Peyer's patch (tissue), 4 donors: Measurements from ENCODE around the gene ELOVL6.

Experiments
- POLR2A ChIP-seq, 2 donors: fragments of 450-650 bp; IDR thresholded peaks; one replicate each; pipeline ENCODE4 v1.5.1; 2017; ENCODE audit warnings: antibody characterized with exemption in 2 of 2, mild to moderate bottlenecking in 2 of 2, moderate library complexity in 2 of 2
- TF ChIP-seq, protein P1 (sequence below), 6 experiments: fragments of 450-650 bp in 4 of 6; fragments of 200-600 bp in 2 of 6; sonication (generic) in 1 of 6; IDR thresholded peaks; one replicate each; pipeline ENCODE4 v1.5.1; 2017 to 2019; ENCODE audit warnings: antibody characterized with exemption in 6 of 6, mild to moderate bottlenecking in 3 of 6, moderate library complexity in 1 of 6

DNA sequence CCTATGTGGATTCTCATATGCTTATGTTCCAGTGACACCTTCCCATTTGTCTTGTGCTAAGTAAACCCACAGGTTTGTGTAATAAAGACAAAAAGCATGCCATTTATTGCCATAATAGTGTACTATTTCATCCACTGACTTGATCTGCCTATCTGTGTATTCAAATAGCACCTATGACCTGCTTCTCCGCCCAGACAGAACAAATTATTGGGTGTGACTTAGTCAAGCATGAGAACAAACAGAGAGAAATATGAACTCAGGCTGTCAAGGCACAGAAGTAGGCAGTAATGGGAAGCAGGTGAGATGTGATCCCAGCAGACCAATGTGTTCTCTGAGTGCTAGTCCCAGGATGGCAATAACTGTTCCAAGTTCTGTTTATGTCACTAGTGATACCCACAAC is 25.4 kb downstream of the ELOVL6 start:
- TF ChIP-seq, protein P1, sequence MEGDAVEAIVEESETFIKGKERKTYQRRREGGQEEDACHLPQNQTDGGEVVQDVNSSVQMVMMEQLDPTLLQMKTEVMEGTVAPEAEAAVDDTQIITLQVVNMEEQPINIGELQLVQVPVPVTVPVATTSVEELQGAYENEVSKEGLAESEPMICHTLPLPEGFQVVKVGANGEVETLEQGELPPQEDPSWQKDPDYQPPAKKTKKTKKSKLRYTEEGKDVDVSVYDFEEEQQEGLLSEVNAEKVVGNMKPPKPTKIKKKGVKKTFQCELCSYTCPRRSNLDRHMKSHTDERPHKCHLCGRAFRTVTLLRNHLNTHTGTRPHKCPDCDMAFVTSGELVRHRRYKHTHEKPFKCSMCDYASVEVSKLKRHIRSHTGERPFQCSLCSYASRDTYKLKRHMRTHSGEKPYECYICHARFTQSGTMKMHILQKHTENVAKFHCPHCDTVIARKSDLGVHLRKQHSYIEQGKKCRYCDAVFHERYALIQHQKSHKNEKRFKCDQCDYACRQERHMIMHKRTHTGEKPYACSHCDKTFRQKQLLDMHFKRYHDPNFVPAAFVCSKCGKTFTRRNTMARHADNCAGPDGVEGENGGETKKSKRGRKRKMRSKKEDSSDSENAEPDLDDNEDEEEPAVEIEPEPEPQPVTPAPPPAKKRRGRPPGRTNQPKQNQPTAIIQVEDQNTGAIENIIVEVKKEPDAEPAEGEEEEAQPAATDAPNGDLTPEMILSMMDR (IDR thresholded peaks at IDR 0.05): no peak
- TF ChIP-seq POLR2A (IDR thresholded peaks at IDR 0.05): no peak
